Tibial nerve (tissue), 3 donors: ENCODE results near the gene SLC38A3.

Source experiments
- CTCF ChIP-seq, 5 experiments: fragments of 200-600 bp in 3 of 5; fragments of 450-650 bp in 2 of 5; sonication (generic) in 3 of 5; IDR thresholded peaks; one replicate each; pipeline ENCODE4 v1.5.1; 2016 to 2019; ENCODE audit warnings: antibody characterized with exemption in 5 of 5, mild to moderate bottlenecking in 3 of 5, moderate library complexity in 2 of 5
- POLR2A ChIP-seq, 2 donors: fragments of 450-650 bp; IDR thresholded peaks; one replicate each; pipeline ENCODE4 v1.6.1; 2017; ENCODE audit warnings: antibody characterized with exemption in 2 of 2, mild to moderate bottlenecking in 2 of 2, moderate library complexity in 2 of 2

GRCh38 chr3:50226888-50227389, 21.9 kb downstream of the SLC38A3 start:
- TF ChIP-seq POLR2A (IDR thresholded peaks at IDR 0.05): no peak
- TF ChIP-seq CTCF (IDR thresholded peaks at IDR 0.05): no peak
